Fibroblast of lung (primary cell): ENCODE measurements around the gene CRIP1. TPM values are rescaled to one million over a fixed set of nuclear protein-coding genes. Genes with fewer than 3 reads are reported as not detected.

Experiments
- DNase-seq, 2 donors: peaks; one replicate each; pipeline versions ENCODE4 v3.0.0 to v3.0.0-alpha.2; 2010; ENCODE audit warnings: low read depth in 2 of 2
- H2AFZ ChIP-seq: 2 replicates; pipeline ENCODE4 v1.5.1; 2012; ENCODE audit warnings: low read length, control low read depth, inconsistent platforms
- H3K27ac ChIP-seq: 2 replicates; pipeline ENCODE4 v1.5.1; 2011; ENCODE audit warnings: low read length, control low read depth; ENCODE audit not compliant: insufficient read depth
- H3K27me3 ChIP-seq: 2 replicates; pipeline ENCODE4 v1.5.1; 2011; ENCODE audit warnings: mild to moderate bottlenecking, low read length; ENCODE audit not compliant: control insufficient read depth, insufficient read depth
- H3K36me3 ChIP-seq: 2 replicates; pipeline ENCODE4 v1.5.1; 2011; ENCODE audit warnings: low read length; ENCODE audit not compliant: control insufficient read depth, insufficient read depth
- H3K4me1 ChIP-seq: 2 replicates; pipeline ENCODE4 v1.5.1; 2011; ENCODE audit warnings: low read length; ENCODE audit not compliant: control insufficient read depth, insufficient read depth; ENCODE audit errors: extremely low read depth
- H3K4me2 ChIP-seq: 2 replicates; pipeline ENCODE4 v1.5.1; 2011; ENCODE audit warnings: low read length, control low read depth; ENCODE audit not compliant: insufficient read depth; ENCODE audit errors: extremely low read depth
- H3K4me3 ChIP-seq, 4 experiments: fragments of 200-600 bp in 1 of 4; sonication (generic) in 1 of 4; replicated peaks in 1 of 4; 2 replicates each; pipeline ENCODE4 v1.5.1; 2011 to 2016; ENCODE audit warnings: low read length in 4 of 4, low read depth in 3 of 4, mild to moderate bottlenecking in 3 of 4, control low read depth in 2 of 4, inconsistent platforms in 1 of 4, mixed read lengths in 1 of 4; ENCODE audit not compliant: insufficient read depth in 1 of 4; ENCODE audit errors: control extremely low read depth in 1 of 4
- H3K79me2 ChIP-seq: 2 replicates; pipeline ENCODE4 v1.5.1; 2012; ENCODE audit warnings: mild to moderate bottlenecking, low read length, inconsistent platforms; ENCODE audit not compliant: control insufficient read depth, insufficient read depth
- H3K9ac ChIP-seq: 2 replicates; pipeline ENCODE4 v1.5.1; 2011; ENCODE audit warnings: mild to moderate bottlenecking, low read length, control low read depth; ENCODE audit not compliant: insufficient read depth
- H3K9me3 ChIP-seq: 2 replicates; pipeline ENCODE4 v1.5.1; 2012; ENCODE audit warnings: low read depth, low read length; ENCODE audit not compliant: control insufficient read depth, insufficient read depth
- H4K20me1 ChIP-seq: 2 replicates; pipeline ENCODE4 v1.5.1; 2011; ENCODE audit warnings: low read length; ENCODE audit not compliant: control insufficient read depth, insufficient read depth; ENCODE audit errors: extremely low read depth
- EZH2 ChIP-seq: IDR thresholded peaks from 2 replicates; pipeline ENCODE4 v1.5.1; 2012; ENCODE audit warnings: low read length, control low read depth, mild to moderate bottlenecking; ENCODE audit errors: missing control alignments
- polyA plus RNA-seq, 2 donors: library from polyadenylated mRNA; depleted of rRNA in 1 of 2; stranded (reverse) in 1 of 2; unstranded in 1 of 2; fragments of >200 nt; gene quantifications; 2 replicates each; pipeline ENCODE4 v1.2.1, GENCODE V29; 2011 to 2012; ENCODE audit warnings: missing spikeins in 1 of 2
- total RNA-seq: library from RNA; depleted of rRNA; stranded (reverse); fragments of >200 nt; gene quantifications from 2 replicates; pipeline ENCODE4 v1.2.1, GENCODE V29; 2014
- TF ChIP-seq, protein P1 (sequence below), 2 donors: IDR thresholded peaks in 1 of 2; conservative IDR thresholded peaks in 1 of 2; 1 replicate in 1 of 2; 2 replicates in 1 of 2; pipeline ENCODE4 v1.5.1; 2011 to 2012; ENCODE audit warnings: low read length in 2 of 2, control low read depth in 1 of 2, inconsistent platforms in 1 of 2, low read depth in 1 of 2, mild to moderate bottlenecking in 1 of 2

The CRIP1 gene
- total and polyA plus RNA-seq, 2 donors (not counting 1 experiment from before 2014, with no cell fraction given): 2.5 to 3.0 TPM

DNA sequence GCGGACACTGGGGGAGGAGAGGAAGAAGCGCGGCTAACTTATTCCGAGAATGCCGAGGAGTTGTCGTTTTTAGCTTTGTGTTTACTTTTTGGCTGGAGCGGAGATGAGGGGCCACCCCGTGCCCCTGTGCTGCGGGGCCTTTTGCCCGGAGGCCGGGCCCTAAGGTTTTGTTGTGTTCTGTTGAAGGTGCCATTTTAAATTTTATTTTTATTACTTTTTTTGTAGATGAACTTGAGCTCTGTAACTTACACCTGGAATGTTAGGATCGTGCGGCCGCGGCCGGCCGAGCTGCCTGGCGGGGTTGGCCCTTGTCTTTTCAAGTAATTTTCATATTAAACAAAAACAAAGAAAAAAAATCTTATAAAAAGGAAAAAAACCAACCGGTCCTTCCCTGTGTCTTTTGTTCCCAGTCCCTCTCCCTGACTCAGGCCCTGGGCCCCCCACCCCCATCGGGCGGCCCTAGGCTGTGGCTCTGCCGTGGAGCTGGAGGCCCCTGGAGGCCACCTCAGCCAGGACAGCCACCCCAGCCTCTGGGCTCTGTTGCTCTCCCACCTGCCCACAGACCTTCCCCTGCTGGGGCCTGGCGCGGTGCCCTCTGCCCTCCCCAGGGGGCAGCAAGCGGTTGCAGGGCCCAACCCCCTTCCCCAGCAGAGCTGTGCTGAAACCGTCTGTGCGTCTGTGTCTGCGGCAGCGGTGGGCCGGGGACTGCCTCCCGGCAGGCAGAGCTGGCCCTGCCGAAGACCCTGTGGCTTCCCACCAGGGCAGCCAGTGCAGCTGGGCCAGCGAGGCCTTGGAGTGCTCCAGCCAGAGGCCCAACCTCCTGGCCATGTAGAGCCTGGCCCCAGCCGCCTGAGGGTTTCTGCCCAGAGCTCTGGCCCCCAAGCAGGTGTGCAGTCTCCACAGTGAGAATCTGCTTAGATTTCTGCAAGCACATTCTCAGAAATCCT is 16.1 kb upstream of the CRIP1 start:
- Histone ChIP-seq H3K4me1 (peaks cover 16% of the 10 kb centered on the region), H3K27ac (no peak overlapping the region), H3K4me3 (no peak overlapping the region), H3K9me3 (no peaks in the 10 kb centered on the region), H3K79me2 (no peaks in the 10 kb centered on the region), H3K4me2 (no peak overlapping the region), H2AFZ (no peak overlapping the region), H3K27me3 (no peaks in the 10 kb centered on the region), H4K20me1 (no peaks in the 10 kb centered on the region), H3K9ac (no peak overlapping the region), H3K36me3 (peaks cover 13% of the 10 kb centered on the region)
- TF ChIP-seq, protein P1, sequence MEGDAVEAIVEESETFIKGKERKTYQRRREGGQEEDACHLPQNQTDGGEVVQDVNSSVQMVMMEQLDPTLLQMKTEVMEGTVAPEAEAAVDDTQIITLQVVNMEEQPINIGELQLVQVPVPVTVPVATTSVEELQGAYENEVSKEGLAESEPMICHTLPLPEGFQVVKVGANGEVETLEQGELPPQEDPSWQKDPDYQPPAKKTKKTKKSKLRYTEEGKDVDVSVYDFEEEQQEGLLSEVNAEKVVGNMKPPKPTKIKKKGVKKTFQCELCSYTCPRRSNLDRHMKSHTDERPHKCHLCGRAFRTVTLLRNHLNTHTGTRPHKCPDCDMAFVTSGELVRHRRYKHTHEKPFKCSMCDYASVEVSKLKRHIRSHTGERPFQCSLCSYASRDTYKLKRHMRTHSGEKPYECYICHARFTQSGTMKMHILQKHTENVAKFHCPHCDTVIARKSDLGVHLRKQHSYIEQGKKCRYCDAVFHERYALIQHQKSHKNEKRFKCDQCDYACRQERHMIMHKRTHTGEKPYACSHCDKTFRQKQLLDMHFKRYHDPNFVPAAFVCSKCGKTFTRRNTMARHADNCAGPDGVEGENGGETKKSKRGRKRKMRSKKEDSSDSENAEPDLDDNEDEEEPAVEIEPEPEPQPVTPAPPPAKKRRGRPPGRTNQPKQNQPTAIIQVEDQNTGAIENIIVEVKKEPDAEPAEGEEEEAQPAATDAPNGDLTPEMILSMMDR (conservative IDR thresholded peaks at IDR 0.05 in 1 of 2, IDR thresholded peaks at IDR 0.05 in 1 of 2; ENCODE audit: low read depth in 1 of 2, low read length in 2 of 2): no peak
- TF ChIP-seq EZH2: no peak
- no peak for DNase-seq

DNA sequence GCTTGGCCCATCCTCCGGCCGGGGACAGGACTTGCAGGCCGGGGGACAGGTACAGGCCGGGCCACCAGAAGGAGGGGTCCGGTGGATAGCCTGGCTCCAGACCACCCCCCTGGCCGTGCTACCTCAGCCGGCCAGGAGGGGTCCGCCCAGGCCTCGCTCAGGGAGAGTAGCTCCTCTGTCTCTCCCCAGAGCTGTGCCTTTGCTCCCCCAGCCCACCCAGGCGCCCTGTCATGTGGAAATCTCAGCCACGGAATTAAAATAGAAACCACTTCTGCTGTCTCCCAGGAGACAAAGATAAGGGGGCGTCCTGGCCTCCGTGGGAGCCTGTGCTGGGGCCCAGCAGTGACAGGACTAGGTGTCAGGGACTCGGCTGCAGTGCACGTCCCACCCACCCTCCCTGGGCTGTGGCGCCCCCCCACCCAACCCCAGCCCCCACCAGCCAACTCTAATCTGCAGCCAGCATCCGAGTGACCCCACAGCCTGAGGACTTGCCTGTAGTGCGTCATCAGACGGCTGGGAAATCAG is 15.3 kb upstream of the CRIP1 start:
- TF ChIP-seq, protein P1 (conservative IDR thresholded peaks at IDR 0.05 in 1 of 2, IDR thresholded peaks at IDR 0.05 in 1 of 2; ENCODE audit: low read depth in 1 of 2, low read length in 2 of 2): peak in 1 of 2 donors; percentile 17
- no peak for TF ChIP-seq EZH2
- Histone ChIP-seq H3K27ac (no peak overlapping the region), H3K79me2 (no peaks in the 10 kb centered on the region), H3K9ac (no peak overlapping the region), H3K4me3 (no peak overlapping the region), H2AFZ (no peak overlapping the region), H3K36me3 (peaks cover 13% of the 10 kb centered on the region), H3K4me1 (peaks cover 17% of the 10 kb centered on the region), H3K4me2 (no peak overlapping the region), H3K27me3 (no peaks in the 10 kb centered on the region), H3K9me3 (no peaks in the 10 kb centered on the region), H4K20me1 (no peaks in the 10 kb centered on the region)
- no peak for DNase-seq

DNA sequence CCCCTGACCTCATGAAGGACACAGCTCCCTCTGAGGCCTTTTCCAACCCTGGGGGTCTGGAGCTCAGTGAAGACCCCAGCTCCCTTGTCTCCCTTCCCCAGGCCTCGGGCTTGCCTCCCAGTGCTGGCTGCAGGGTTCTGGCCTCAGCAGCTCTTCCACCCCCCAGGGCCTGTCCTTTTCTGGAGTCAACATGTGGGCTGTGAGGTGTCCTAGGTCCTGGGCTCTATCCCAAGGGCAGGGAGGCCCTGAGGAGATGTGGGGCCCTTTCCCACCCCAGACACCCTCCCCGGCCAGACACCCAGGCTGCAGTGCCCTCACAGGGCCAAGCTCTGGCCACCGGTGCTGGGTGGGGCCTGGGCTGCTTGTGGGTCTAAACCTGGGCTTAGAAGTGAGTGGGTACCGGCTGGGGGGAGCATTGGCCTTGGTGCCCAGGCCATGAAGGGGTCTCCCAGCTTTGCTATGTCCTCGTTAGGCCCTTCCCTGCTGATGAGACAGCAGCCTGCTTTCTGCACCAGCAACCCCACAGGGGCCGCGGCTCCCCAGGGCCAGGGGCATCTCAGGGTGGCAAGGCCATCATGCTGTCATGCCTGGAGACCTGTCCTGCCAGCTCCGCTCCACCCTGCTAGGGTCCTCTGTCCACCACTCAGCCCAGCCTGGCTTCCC is 14.7 kb upstream of the CRIP1 start:
- Histone ChIP-seq H3K9me3 (no peaks in the 10 kb centered on the region), H3K27me3 (no peaks in the 10 kb centered on the region), H3K4me3 (no peak overlapping the region), H3K4me2 (no peak overlapping the region), H3K9ac (no peak overlapping the region), H3K27ac (no peak overlapping the region), H4K20me1 (no peaks in the 10 kb centered on the region), H3K79me2 (peaks cover under 1% of the 10 kb centered on the region), H3K4me1 (peaks cover 23% of the 10 kb centered on the region), H3K36me3 (peaks cover 13% of the 10 kb centered on the region), H2AFZ (no peak overlapping the region)
- DNase-seq: no peak
- TF ChIP-seq, protein P1 (conservative IDR thresholded peaks at IDR 0.05 in 1 of 2, IDR thresholded peaks at IDR 0.05 in 1 of 2; ENCODE audit: low read depth in 1 of 2, low read length in 2 of 2): no peak
- TF ChIP-seq EZH2: no peak
